B cell (primary cell): ENCODE measurements around the gene MAN2A2. TPM values are rescaled to one million over a fixed set of nuclear protein-coding genes. Genes with fewer than 3 reads are reported as not detected.

Experiments used
- ATAC-seq: fragments of 200-7000 bp; cut with Tn5 transposase; one replicate; pipeline ENCODE4 v1.10.0; 2021; ENCODE audit warnings: low read depth, mild to moderate bottlenecking, moderate number of reproducible peaks, moderate library complexity
- CTCF ChIA-PET: fragments of 350-600 bp; sonication (Branson Sonifier 250); formaldehyde crosslinking; loops from one replicate; lab custom pipeline; 2021; ENCODE audit warnings: antibody characterized with exemption, inconsistent platforms; lab: Charles Lee
- POLR2A ChIA-PET: fragments of 350-600 bp; sonication (Branson Sonifier 250); formaldehyde crosslinking; loops from one replicate; lab custom pipeline; 2021; ENCODE audit warnings: antibody characterized with exemption; lab: Charles Lee
- DNase-seq: peaks from one replicate; pipeline ENCODE4 v3.0.0; 2013
- H2AFZ ChIP-seq: 2 replicates; pipeline ENCODE4 v1.6.1; 2012; ENCODE audit warnings: mild to moderate bottlenecking, low read depth, low read length; ENCODE audit not compliant: insufficient read depth, poor library complexity, severe bottlenecking
- H3K27ac ChIP-seq, 2 donors: 1 replicate in 1 of 2; 2 replicates in 1 of 2; pipeline ENCODE4 v1.5.1; 2012 to 2013; ENCODE audit warnings: low read length in 2 of 2, mild to moderate bottlenecking in 2 of 2, moderate library complexity in 1 of 2
- H3K27me3 ChIP-seq, 4 experiments: fragments of 200-600 bp in 1 of 4; sonication (generic) in 1 of 4; replicated peaks in 1 of 4; 1 replicate in 2 of 4; 2 replicates in 2 of 4; pipeline versions ENCODE4 v1.6.1 to v1.7.0; 2013 to 2016; ENCODE audit warnings: low read length in 3 of 4, mild to moderate bottlenecking in 2 of 4, mixed read lengths in 1 of 4, moderate library complexity in 1 of 4; ENCODE audit not compliant: insufficient read depth in 4 of 4, control insufficient read depth in 3 of 4; ENCODE audit errors: control extremely low read depth in 1 of 4
- H3K36me3 ChIP-seq, 2 experiments: replicated peaks in 1 of 2; 1 replicate in 1 of 2; 2 replicates in 1 of 2; pipeline versions ENCODE4 v1.6.1 to v1.7.1; 2013; ENCODE audit warnings: low read length in 1 of 2; ENCODE audit not compliant: insufficient read depth in 2 of 2, control insufficient read depth in 1 of 2; ENCODE audit errors: control extremely low read depth in 1 of 2, extremely low read depth in 1 of 2
- H3K4me1 ChIP-seq, 2 donors: fragments of 200-600 bp in 1 of 2; sonication (generic) in 1 of 2; 1 replicate in 1 of 2; 2 replicates in 1 of 2; pipeline versions ENCODE4 v1.5.1 to v1.6.1; 2013 to 2017; ENCODE audit warnings: low read length in 2 of 2; ENCODE audit not compliant: control insufficient read depth in 2 of 2, insufficient read depth in 2 of 2
- H3K4me2 ChIP-seq: replicated peaks from 2 replicates; pipeline ENCODE3; 2012; ENCODE audit warnings: mild to moderate bottlenecking, low read depth, low read length; ENCODE audit not compliant: poor library complexity, severe bottlenecking
- H3K4me3 ChIP-seq, 5 experiments: fragments of 200-600 bp in 1 of 5; sonication (generic) in 1 of 5; 1 replicate in 3 of 5; 2 replicates in 2 of 5; pipeline versions ENCODE4 v1.5.1 to v1.7.0; 2011 to 2016; ENCODE audit warnings: low read length in 4 of 5, mild to moderate bottlenecking in 4 of 5, low read depth in 2 of 5, control low read depth in 1 of 5, moderate library complexity in 1 of 5; ENCODE audit not compliant: insufficient read depth in 1 of 5; ENCODE audit errors: control extremely low read depth in 1 of 5, extremely low read depth in 1 of 5
- H3K79me2 ChIP-seq: fragments of 200-600 bp; sonication (generic); one replicate; pipeline ENCODE4 v1.6.0; 2016; ENCODE audit warnings: low read length; ENCODE audit not compliant: control insufficient read depth, insufficient read depth
- H3K9ac ChIP-seq: fragments of 200-600 bp; sonication (generic); 2 replicates; pipeline ENCODE4 v1.6.1; 2017; ENCODE audit warnings: mild to moderate bottlenecking, low read length, moderate library complexity
- H3K9me3 ChIP-seq, 3 donors: one replicate each; pipeline versions ENCODE4 v1.6.1 to v1.7.1; 2013; ENCODE audit warnings: low read length in 2 of 3; ENCODE audit not compliant: control insufficient read depth in 2 of 3, insufficient read depth in 1 of 3; ENCODE audit errors: control extremely low read depth in 1 of 3
- H4K20me1 ChIP-seq: 2 replicates; pipeline ENCODE4 v1.6.0; 2012; ENCODE audit warnings: mild to moderate bottlenecking, low read length; ENCODE audit not compliant: insufficient read depth, control insufficient read depth, poor library complexity, severe bottlenecking
- H3K27ac Mint-ChIP-seq: one replicate; pipeline ENCODE4 v1.8.0; 2021; ENCODE audit warnings: mixed read lengths
- H3K27me3 Mint-ChIP-seq: one replicate; pipeline ENCODE4 v1.8.0; 2021; ENCODE audit warnings: mixed read lengths
- H3K4me1 Mint-ChIP-seq: one replicate; pipeline ENCODE4 v1.8.0; 2021; ENCODE audit warnings: mixed read lengths
- H3K4me3 Mint-ChIP-seq: one replicate; pipeline ENCODE4 v1.8.0; 2021; ENCODE audit warnings: mixed read lengths
- H3K9me3 Mint-ChIP-seq: one replicate; pipeline ENCODE4 v1.8.0; 2022; ENCODE audit warnings: mixed read lengths; ENCODE audit not compliant: insufficient read depth
- EZH2 ChIP-seq: IDR thresholded peaks from 2 replicates; pipeline ENCODE4 v1.6.1; 2012; ENCODE audit warnings: borderline replicate concordance, low read depth, mild to moderate bottlenecking, moderate library complexity, low read length; ENCODE audit not compliant: insufficient read depth, poor library complexity, severe bottlenecking
- WGBS: methylation state at CpG from one replicate; pipeline ENCODE4 v1.1.5; 2013; ENCODE audit warnings: missing lambda C conversion rate; ENCODE audit not compliant: insufficient coverage; 5-methylcytosine and 5-hydroxymethylcytosine counted together
- intact Hi-C: fragments of 100-400 bp; cut with micrococcal nuclease; formaldehyde crosslinking; loops from one replicate; pipeline ENCODE4 v1.10.0; 2022
- polyA plus RNA-seq: library from polyadenylated mRNA; depleted of rRNA; stranded (reverse); fragments of >200 nt; gene quantifications from 2 replicates; pipeline ENCODE4 v1.2.3, GENCODE V29; 2012
- total RNA-seq, 2 donors: library from RNA; stranded (reverse); fragments of 120-200 nt in 1 of 2; gene quantifications; 1 replicate in 1 of 2; 2 replicates in 1 of 2; pipeline versions ENCODE4 v1.2.3 to v1.2.4, GENCODE V29; 2013 to 2022
- TF ChIP-seq, protein P1 (sequence below): fragments of 200-600 bp; IDR thresholded peaks from one replicate; pipeline ENCODE4 v1.8.0; 2022; ENCODE audit warnings: antibody characterized with exemption, mild to moderate bottlenecking

Gene MAN2A2
- total and polyA plus RNA-seq, 2 donors (not counting 1 experiment from before 2014, with no cell fraction given): 180 to 234 TPM

- TF ChIP-seq, protein P1, sequence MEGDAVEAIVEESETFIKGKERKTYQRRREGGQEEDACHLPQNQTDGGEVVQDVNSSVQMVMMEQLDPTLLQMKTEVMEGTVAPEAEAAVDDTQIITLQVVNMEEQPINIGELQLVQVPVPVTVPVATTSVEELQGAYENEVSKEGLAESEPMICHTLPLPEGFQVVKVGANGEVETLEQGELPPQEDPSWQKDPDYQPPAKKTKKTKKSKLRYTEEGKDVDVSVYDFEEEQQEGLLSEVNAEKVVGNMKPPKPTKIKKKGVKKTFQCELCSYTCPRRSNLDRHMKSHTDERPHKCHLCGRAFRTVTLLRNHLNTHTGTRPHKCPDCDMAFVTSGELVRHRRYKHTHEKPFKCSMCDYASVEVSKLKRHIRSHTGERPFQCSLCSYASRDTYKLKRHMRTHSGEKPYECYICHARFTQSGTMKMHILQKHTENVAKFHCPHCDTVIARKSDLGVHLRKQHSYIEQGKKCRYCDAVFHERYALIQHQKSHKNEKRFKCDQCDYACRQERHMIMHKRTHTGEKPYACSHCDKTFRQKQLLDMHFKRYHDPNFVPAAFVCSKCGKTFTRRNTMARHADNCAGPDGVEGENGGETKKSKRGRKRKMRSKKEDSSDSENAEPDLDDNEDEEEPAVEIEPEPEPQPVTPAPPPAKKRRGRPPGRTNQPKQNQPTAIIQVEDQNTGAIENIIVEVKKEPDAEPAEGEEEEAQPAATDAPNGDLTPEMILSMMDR: no peak
- no peak for TF ChIP-seq EZH2
- Mint-ChIP-seq H3K9me3 (no peaks in the 10 kb centered on the region), H3K27ac (no peak overlapping the region), H3K4me3 (no peak overlapping the region), H3K27me3 (no peaks in the 10 kb centered on the region), H3K4me1 (peaks cover 10% of the 10 kb centered on the region)
- peaks cover 6% of the 10 kb centered on the region for H4K20me1 ChIP-seq
- CTCF ChIA-PET: no interaction called here
- H3K27ac ChIP-seq: no peak overlapping the region
- H3K79me2 ChIP-seq: no peaks in the 10 kb centered on the region
- POLR2A ChIA-PET: no interaction called here
- DNase-seq (no peak), ATAC-seq (no peak)
- no peaks in the 10 kb centered on the region for H3K27me3 ChIP-seq
- no peak overlapping the region for H3K4me3 ChIP-seq
- H3K36me3 ChIP-seq: peaks cover 0 to 85% of the 10 kb centered on the region in 2 experiments
- no peak overlapping the region for H2AFZ ChIP-seq
- intact Hi-C loops: no loop called here
- no peak overlapping the region for H3K9ac ChIP-seq
- peaks cover 0 to 11% of the 10 kb centered on the region in 2 donors for H3K4me1 ChIP-seq
- no peaks in the 10 kb centered on the region for H3K9me3 ChIP-seq
- 98% methylated on average over 11 of the region's 19 CpGs for WGBS
- no peak overlapping the region for H3K4me2 ChIP-seq
Measured at GRCh38 chr15:90911302-90911623, 8.2 kb downstream of the MAN2A2 start.

- H3K27me3 ChIP-seq: no peaks in the 10 kb centered on the region
- peaks cover 0 to 11% of the 10 kb centered on the region in 2 donors for H3K4me1 ChIP-seq
- no peak overlapping the region for H3K9ac ChIP-seq
- Mint-ChIP-seq H3K27ac (no peak overlapping the region), H3K4me1 (peaks cover 10% of the 10 kb centered on the region), H3K4me3 (no peak overlapping the region), H3K27me3 (no peaks in the 10 kb centered on the region), H3K9me3 (no peaks in the 10 kb centered on the region)
- no peak overlapping the region for H2AFZ ChIP-seq
- CTCF ChIA-PET: no interaction called here
- POLR2A ChIA-PET: no interaction called here
- intact Hi-C loops: no loop called here
- H3K4me2 ChIP-seq: no peak overlapping the region
- WGBS: 96% methylated on average over 29 of the region's 30 CpGs
- H3K79me2 ChIP-seq: no peaks in the 10 kb centered on the region
- no peak for TF ChIP-seq EZH2
- TF ChIP-seq, protein P1: no peak
- DNase-seq (no peak), ATAC-seq (no peak)
- H3K36me3 ChIP-seq: peaks cover 0 to 85% of the 10 kb centered on the region in 2 experiments
- H3K4me3 ChIP-seq: no peak overlapping the region
- H3K27ac ChIP-seq: no peak overlapping the region
- no peaks in the 10 kb centered on the region for H3K9me3 ChIP-seq
- no peaks in the 10 kb centered on the region for H4K20me1 ChIP-seq
Measured at GRCh38 chr15:90911906-90912769, 9.0 kb downstream of the MAN2A2 start.
